HG02798 (cell line): ENCODE results near the gene LYST.

Experiments used
- ATAC-seq: cut with Tn5 transposase; IDR thresholded peaks from one replicate; pipeline ENCODE4 v1.9.1; 2021; ENCODE audit warnings: mild to moderate bottlenecking; ENCODE audit not compliant: unreplicated experiment, poor library complexity

LYST gene

DNA sequence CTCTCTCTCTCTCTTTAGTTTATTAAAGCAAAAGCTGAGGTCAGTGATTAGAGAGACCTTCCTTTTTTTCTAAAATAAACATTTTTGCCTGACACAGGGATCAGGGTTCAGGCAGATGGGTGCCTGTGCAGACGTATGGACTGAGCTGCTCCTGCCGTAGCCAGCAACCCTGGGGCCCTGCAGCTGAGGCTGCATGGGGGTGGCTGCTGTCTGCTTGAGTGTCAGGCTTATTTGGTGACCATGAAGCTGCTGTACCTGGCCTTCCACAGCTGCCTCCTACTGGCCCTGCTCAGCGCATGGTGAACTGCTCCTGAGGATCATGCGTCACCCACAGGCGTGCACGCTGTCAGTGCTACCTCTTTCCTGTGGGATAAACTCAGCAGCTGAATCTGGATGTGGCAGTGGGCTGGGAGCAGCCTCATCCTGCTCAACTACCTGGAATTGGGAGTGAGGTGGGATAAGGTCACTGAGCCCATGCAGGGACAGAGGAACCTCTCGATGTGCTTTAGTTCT is 252.2 kb downstream of the LYST start:
- no peak for ATAC-seq

DNA sequence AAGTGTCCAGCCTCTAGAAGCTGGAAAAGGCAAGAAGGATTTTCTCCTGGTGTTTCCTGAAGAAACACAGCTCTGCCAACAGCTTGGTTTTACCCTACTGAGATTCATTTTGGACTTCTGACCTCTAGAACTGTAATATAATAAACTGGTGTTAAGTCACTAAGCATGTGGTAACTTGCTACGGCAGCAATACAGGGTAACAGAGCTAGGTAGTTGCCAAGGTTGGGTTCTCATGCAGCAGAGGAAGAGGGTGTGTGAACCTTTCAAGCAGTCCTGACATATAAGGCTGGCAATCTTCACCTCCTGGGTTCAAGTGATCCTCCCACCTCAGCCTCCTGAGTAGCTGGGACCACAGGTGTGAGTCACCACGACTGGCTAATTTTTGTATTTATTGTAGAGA is 253.1 kb downstream of the LYST start:
- ATAC-seq: no peak

DNA sequence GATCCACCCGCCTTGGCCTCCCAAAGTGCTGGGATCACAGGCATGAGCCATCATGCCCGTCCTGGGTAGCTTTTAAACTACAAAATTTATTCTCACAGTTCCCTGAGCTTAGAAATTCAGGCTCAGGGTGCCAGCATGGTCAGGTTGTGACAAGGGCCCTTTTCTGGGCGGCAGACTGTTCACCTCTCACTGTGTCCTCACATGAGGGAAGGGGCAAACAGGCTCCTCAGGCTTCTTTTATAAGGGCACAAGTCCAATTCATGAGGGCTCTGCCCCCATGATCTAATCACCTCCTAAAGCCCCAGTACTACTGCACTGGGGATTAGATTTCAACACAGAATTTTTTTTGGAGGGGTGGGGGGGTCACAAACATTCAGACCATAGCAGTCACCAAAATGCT is 253.9 kb downstream of the LYST start:
- ATAC-seq: no peak
